ENCODE data around the gene EGLN1. TPM values are rescaled to one million over a fixed set of nuclear protein-coding genes. Genes with fewer than 3 reads are reported as not detected.

Gene EGLN1
- total RNA-seq, 1 experiment from 2014 or later, result 27.1 TPM

DNA sequence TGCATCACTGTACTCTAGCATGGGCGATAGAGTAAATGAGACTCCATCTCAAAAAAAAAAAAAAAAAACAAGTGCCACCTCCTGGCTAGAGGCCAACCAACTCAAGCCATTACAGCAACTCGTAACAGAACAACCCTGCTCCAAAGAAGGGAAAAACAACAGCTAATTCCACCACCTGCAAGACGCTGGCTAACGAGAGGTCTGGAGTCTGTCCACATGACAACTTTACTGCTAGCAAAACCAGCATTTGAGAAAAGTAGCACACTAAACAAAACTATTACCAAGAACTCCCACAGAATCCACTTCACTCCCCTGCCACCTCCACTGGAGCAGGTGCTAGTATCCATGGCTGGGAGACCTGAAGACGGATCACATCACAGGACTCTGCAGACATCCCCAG lies 24.1 kb upstream of the EGLN1 start:
- Histone ChIP-seq H3K9me2 (ENCODE audit: insufficient read depth) (no peaks in the 10 kb centered on the region), H2AFZ (ENCODE audit: low read depth, low read length, poor library complexity, severe bottlenecking) (no peak overlapping the region), H3K4me1 (ENCODE audit: control insufficient read depth in 1 of 2, insufficient read depth in 2 of 2, low read length in 2 of 2) (no peaks in the 10 kb centered on the region), H4K20me1 (ENCODE audit: insufficient read depth) (no peaks in the 10 kb centered on the region), H3K36me3 (ENCODE audit: control insufficient read depth in 1 of 2, insufficient read depth in 2 of 2, low read length in 2 of 2) (no peaks in the 10 kb centered on the region), H3K4me2 (ENCODE audit: low read length) (no peak overlapping the region), H3K4me3 (replicated peaks in 1 of 2; ENCODE audit: low read depth in 1 of 2, low read length in 2 of 2) (no peak overlapping the region), H3K9me3 (ENCODE audit: control insufficient read depth in 1 of 2, insufficient read depth in 1 of 2, low read depth in 1 of 2, low read length in 2 of 2) (no peaks in the 10 kb centered on the region), H3K27ac (ENCODE audit: low read depth, low read length) (no peak overlapping the region), H3K79me2 (ENCODE audit: insufficient read depth, low read length) (no peaks in the 10 kb centered on the region), H3K27me3 (ENCODE audit: insufficient read depth, low read length) (no peaks in the 10 kb centered on the region), H3K9ac (ENCODE audit: low read length) (no peak overlapping the region)
- ATAC-seq (no peak), DNase-seq (ENCODE audit: low read depth, low spot score) (no peak)
- no TSS peak for BruUV-seq (replicated peaks)
- ChIA-PET POLR2A (no interaction called here), RAD21 (ENCODE audit: low non-redundant PET in 1 of 2, low total read pairs in 2 of 2, uncharacterized antibody in 2 of 2, unreplicated experiment in 2 of 2) (no interaction called here), CTCF (no interaction called here)
- TF ChIP-seq, protein P1, sequence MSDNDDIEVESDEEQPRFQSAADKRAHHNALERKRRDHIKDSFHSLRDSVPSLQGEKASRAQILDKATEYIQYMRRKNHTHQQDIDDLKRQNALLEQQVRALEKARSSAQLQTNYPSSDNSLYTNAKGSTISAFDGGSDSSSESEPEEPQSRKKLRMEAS (IDR thresholded peaks at IDR 0.05), result no peak
- TF ChIP-seq SIN3A (IDR thresholded peaks at IDR 0.05; ENCODE audit: low read depth) (no peak), ELF1 (IDR thresholded peaks at IDR 0.05; ENCODE audit: borderline replicate concordance, low read depth) (no peak), RAD21 (IDR thresholded peaks at IDR 0.05; ENCODE audit: low read depth) (no peak), POLR2A (IDR thresholded peaks at IDR 0.05; ENCODE audit: borderline replicate concordance, extremely low read depth, insufficient read depth, insufficient read length) (no peak)
- TF ChIP-seq, protein P2, sequence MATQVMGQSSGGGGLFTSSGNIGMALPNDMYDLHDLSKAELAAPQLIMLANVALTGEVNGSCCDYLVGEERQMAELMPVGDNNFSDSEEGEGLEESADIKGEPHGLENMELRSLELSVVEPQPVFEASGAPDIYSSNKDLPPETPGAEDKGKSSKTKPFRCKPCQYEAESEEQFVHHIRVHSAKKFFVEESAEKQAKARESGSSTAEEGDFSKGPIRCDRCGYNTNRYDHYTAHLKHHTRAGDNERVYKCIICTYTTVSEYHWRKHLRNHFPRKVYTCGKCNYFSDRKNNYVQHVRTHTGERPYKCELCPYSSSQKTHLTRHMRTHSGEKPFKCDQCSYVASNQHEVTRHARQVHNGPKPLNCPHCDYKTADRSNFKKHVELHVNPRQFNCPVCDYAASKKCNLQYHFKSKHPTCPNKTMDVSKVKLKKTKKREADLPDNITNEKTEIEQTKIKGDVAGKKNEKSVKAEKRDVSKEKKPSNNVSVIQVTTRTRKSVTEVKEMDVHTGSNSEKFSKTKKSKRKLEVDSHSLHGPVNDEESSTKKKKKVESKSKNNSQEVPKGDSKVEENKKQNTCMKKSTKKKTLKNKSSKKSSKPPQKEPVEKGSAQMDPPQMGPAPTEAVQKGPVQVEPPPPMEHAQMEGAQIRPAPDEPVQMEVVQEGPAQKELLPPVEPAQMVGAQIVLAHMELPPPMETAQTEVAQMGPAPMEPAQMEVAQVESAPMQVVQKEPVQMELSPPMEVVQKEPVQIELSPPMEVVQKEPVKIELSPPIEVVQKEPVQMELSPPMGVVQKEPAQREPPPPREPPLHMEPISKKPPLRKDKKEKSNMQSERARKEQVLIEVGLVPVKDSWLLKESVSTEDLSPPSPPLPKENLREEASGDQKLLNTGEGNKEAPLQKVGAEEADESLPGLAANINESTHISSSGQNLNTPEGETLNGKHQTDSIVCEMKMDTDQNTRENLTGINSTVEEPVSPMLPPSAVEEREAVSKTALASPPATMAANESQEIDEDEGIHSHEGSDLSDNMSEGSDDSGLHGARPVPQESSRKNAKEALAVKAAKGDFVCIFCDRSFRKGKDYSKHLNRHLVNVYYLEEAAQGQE (IDR thresholded peaks at IDR 0.05; ENCODE audit: low read depth), result no peak
- intact Hi-C loops (cut with micrococcal nuclease), result no loop called here

DNA sequence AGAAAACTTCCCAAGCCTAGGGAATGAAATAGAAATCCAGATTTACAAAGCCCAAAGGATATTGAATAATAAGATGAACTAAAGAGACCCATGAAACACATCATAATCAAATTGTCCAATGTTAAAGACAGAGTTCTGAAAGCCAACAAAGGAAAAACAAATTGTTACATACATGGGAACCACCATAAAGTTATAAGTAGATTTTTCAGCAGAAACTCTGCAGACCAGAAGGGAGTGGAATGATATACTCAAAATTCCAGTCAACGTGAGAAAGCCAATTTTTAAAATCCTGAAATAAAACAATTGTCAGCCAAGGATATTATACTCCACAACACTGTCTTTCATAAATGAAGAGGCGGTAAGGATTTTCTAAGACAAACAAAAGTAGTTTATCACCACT lies 22.0 kb upstream of the EGLN1 start:
- Histone ChIP-seq H3K9ac (ENCODE audit: low read length) (no peak overlapping the region), H3K9me3 (ENCODE audit: control insufficient read depth in 1 of 2, insufficient read depth in 1 of 2, low read depth in 1 of 2, low read length in 2 of 2) (no peaks in the 10 kb centered on the region), H3K79me2 (ENCODE audit: insufficient read depth, low read length) (no peaks in the 10 kb centered on the region), H3K27ac (ENCODE audit: low read depth, low read length) (no peak overlapping the region), H3K36me3 (ENCODE audit: control insufficient read depth in 1 of 2, insufficient read depth in 2 of 2, low read length in 2 of 2) (no peaks in the 10 kb centered on the region), H3K27me3 (ENCODE audit: insufficient read depth, low read length) (no peaks in the 10 kb centered on the region), H4K20me1 (ENCODE audit: insufficient read depth) (no peaks in the 10 kb centered on the region), H3K4me3 (replicated peaks in 1 of 2; ENCODE audit: low read depth in 1 of 2, low read length in 2 of 2) (no peak overlapping the region), H3K4me1 (ENCODE audit: control insufficient read depth in 1 of 2, insufficient read depth in 2 of 2, low read length in 2 of 2) (no peaks in the 10 kb centered on the region), H2AFZ (ENCODE audit: low read depth, low read length, poor library complexity, severe bottlenecking) (no peak overlapping the region), H3K4me2 (ENCODE audit: low read length) (no peak overlapping the region), H3K9me2 (ENCODE audit: insufficient read depth) (no peaks in the 10 kb centered on the region)
- no peak for ATAC-seq
- no peak for TF ChIP-seq YY1 (IDR thresholded peaks at IDR 0.05; ENCODE audit: extremely low read depth, insufficient replicate concordance, low read depth, low read length)
- TF ChIP-seq EGR1 (IDR thresholded peaks at IDR 0.05; ENCODE audit: low read depth), result no peak
- TF ChIP-seq, protein P3, sequence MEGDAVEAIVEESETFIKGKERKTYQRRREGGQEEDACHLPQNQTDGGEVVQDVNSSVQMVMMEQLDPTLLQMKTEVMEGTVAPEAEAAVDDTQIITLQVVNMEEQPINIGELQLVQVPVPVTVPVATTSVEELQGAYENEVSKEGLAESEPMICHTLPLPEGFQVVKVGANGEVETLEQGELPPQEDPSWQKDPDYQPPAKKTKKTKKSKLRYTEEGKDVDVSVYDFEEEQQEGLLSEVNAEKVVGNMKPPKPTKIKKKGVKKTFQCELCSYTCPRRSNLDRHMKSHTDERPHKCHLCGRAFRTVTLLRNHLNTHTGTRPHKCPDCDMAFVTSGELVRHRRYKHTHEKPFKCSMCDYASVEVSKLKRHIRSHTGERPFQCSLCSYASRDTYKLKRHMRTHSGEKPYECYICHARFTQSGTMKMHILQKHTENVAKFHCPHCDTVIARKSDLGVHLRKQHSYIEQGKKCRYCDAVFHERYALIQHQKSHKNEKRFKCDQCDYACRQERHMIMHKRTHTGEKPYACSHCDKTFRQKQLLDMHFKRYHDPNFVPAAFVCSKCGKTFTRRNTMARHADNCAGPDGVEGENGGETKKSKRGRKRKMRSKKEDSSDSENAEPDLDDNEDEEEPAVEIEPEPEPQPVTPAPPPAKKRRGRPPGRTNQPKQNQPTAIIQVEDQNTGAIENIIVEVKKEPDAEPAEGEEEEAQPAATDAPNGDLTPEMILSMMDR (IDR thresholded peaks at IDR 0.05 in 2 of 3, conservative IDR thresholded peaks at IDR 0.05 in 1 of 3; ENCODE audit: borderline replicate concordance in 1 of 3, insufficient read depth in 1 of 3, low read depth in 2 of 3, low read length in 2 of 3), result no peak
- no peak for TF ChIP-seq TCF7L2 (IDR thresholded peaks at IDR 0.05; ENCODE audit: borderline replicate concordance, extremely low read depth, insufficient read depth, insufficient read length)
- intact Hi-C loops (cut with micrococcal nuclease), result no loop called here
- no TSS peak for BruUV-seq (replicated peaks)
- POLR2A ChIA-PET, result no interaction called here
- DNase-seq (ENCODE audit: low read depth, low spot score), result no peak
- RAD21 ChIA-PET (ENCODE audit: low non-redundant PET in 1 of 2, low total read pairs in 2 of 2, uncharacterized antibody in 2 of 2, unreplicated experiment in 2 of 2), result no interaction called here
- CTCF ChIA-PET, result no interaction called here

All from HCT116 (cell line).